Activated CD4-positive, alpha-beta T cell treated with anti-CD3 and anti-CD28 coated beads, Interleukin-2, amount 50 U/mL, for 48 hours (primary cell): Measurements from ENCODE around the gene FBXO44.

ENCODE experiments used
- DNase-seq, 2 experiments: peaks; one replicate each; pipeline ENCODE4 v3.0.0-alpha.2; 2020

Gene FBXO44

DNA sequence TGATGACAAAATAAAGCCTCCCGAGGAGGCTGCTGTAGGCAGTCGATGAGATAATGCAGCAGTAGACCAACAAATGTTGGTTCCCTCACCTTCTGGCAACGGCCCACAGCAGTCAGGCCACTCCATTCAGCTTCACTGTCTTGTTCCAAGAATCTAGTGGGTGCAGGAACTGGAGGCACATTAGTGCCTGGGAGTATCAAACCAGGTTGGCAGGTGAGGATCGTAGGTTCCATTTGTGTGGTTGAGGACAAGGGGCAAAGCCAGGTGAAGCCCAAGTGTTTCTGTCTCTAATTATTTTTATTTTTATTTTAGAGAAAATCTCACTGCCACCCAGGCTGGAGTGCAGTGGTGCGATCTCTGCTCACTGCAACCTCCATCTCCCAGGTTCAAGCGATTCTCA lies 13.7 kb upstream of the FBXO44 start:
- no peak for DNase-seq

DNA sequence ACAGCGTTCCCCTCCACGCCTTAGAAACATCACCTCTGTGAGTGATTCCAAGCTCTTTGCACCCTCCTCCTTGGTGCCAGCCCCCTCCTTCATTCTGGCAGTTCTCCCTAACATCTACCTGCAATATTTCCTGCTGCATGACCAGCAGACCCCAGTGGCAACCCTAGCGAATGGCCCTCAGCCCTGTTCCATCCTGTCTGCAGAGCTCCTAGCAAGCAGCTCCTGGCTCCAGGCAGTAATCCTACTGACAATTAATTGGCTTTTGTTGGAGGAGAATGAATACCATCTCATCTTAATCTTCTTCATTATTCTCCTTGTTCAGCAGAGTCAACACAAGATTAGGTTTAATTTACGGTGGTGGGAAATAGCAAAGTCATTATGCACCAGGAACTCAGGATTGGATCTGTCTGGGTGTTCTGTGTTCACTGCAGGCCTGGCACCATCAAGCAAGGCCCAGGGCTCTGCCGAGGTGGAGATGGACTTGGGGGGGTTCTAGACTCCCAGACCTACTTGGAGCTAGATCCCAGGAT lies 12.8 kb upstream of the FBXO44 start:
- DNase-seq = no peak

DNA sequence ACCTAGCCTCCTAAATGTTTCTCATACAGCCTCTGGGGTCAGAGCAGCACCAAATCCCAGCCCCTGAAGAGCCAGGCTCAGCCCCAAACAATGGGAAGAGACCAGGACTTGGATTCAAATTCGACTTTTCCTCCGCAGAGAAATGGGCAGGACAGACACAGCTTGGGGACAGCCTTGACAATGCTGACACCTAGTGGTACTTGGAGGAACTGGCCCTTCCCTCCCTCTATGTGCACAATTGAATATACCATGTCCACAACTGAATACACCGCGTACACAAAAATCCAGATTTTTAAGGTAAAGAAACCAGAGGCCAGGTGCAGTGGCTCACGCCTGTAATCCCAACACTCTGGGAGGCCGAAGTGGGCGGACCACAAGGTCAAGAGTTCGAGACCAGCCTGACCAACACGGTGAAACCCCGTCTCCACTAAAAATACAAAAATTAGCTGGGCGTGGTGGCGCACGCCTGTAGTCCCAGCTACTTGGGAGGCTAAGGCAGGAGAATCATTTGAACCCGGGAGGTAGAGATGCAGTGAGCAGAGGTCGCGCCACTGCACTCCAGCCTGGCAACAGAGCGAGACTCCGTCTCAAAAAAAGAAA lies 12.2 kb upstream of the FBXO44 start:
- DNase-seq = peak; percentile 72 to 79

DNA sequence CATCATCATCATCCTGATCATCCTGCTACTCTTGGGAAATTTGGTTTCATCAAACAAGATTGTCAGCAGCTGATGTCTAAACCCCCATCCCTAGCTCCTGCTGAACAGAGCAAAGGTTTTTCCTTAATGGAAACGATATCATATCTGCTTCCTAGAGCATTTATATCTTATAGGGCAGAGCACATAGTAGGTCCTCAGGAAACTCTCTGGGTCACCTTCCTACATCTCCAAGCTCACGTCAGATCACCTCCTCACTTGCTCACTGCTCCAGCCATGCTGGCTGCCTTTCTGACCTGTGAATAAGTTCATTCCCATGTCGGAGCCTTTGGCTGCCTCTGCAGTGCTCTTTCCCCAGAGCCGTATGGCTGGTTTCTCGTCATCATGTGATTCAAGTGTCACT lies 10.9 kb upstream of the FBXO44 start:
- DNase-seq = no peak

DNA sequence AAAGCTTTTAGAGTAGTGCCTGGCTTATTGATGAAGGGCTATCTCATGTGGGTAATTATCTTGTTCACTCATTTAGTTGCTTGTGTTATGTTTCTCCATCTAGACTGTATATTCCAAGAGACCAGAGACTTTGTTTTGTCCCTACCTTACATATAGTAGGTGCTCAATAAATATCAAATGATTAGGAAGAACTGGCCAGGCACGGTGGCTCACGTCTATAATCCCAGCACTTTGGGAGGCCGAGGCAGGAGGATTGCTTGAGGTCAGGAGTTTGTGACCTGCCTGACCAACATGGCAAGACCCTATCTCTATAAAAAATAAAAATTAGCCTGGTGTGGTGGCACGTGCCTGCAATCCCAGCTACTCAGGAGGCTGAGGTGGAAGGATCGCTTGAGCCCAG lies 9.4 kb upstream of the FBXO44 start:
- no peak for DNase-seq

DNA sequence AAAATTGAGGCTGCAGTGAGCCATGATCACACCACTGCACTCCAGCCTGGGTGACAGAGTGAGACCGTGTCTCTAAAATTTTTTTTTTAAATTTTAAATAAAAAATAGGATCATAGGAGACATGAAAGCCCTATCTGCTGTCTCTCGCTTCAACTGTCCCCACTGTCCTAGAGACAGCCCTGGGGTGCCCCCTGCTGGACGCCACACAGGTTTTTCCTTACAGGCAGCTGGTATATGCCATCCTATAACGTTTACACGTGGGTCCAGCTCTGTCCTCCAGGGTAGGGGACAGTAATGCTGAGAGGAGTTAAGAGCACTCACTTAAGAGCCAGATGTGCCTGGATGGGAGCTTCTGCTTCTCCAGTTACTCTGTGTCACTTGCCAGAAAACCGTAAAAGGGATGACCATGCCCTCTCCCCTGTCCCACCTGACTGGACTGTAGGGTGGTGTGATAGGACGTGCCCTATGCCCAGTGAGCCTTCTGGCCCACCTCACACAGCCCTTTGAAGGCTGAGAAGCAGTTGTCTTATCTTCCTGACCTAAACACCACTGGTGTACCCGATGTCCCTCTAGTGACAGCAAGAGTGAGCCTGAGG lies 8.9 kb upstream of the FBXO44 start:
- DNase-seq = peak; percentile 88 to 89

DNA sequence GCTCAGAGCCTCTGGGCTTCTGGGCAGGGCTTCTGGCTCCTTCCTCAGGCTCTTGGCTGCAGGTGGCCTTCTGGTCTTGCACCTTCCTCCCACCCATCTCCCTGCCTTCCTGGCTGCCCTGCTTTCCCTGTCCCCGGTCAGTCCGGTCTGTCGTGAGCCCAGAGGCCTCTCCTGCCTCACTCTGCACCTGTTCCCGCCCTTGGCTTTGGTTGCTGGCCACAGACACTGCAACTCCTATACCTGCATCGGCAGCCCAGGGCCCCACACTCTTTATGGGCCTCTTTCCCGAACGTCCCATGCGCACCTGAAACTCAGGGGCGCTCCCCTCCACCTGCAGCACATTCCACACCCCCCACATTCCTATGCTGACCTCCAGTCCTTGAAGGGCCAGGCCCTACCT lies 8.4 kb upstream of the FBXO44 start:
- no peak for DNase-seq

DNA sequence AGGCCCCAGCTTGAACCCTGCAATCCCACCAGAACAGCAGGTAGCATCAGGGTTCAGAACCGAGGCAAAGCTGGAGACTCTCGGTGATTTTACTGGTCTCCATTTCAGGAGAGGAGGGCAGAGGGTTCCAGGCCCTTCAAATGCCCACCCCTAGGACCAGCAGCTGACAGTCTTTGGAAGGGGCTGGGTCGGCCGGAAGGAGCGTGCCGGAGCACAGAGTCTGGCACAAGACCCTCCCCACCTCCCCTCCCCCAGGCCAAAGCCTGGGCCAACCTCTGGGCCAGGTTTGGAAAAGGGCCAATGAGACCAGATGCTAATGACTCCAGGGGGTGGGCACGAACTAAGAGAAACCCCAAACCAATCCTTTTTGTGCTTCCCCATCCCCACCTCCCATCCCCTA lies 7.3 kb upstream of the FBXO44 start:
- DNase-seq = no peak

DNA sequence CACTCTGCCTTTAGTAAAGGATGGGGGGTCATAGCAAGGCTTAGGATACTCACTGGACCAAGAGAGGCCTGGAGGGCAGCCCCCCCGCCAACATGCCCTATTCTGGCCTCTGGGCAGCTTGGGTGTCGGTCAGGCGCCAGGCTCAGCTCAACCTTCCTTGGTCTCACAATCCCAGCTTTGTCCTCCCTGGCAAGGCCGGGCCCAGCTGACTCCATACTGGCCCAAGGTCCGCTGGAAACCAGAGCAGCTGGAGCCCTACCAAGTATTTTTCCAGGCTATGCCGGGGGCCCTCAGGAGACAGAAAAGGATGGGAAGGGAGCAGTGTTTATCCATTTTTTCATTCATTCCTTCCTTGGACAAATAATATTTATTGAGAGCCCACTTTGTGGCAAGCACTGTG lies 6.6 kb upstream of the FBXO44 start:
- DNase-seq = no peak

DNA sequence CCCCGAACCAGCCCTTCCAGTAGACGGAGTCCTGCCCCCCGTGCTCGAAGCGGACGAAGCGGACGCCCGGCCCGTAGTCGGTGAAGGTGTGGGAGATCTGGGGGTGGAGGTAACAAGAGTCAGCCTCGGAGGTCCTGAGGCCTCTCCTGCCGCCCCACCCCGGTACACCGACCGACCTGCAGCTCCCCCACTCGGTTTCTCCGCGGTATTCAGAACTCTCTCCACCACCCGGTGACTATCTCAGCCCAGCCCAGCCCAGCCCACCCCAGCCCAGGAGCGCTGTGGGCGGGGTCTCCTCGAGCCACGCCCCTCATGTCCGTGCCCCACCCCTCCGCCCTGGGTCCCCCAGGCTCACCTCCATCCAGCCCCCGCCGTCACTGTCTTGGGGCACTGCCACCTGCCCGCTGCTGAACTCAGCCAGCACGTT lies 5.9 kb upstream of the FBXO44 start:
- peak; percentile 35 to 48 for DNase-seq

DNA sequence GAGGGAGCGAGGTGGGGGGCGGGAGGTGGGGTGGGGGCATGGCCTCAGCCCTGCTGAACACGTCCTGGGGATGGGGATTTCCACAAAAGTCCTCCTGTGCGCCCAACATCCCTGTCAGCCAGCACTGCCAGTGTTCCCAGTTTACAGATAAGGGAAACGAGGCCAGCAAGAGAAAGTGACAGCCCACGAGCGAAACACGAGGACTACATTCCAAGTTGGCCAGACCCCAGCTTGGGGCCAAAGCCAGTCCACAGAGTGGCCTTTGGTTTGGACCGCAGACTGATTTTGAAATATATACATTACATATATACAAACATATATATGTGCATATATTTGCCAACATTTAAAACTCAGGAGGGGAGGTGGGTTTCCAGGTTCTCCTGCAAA lies 5.4 kb upstream of the FBXO44 start:
- DNase-seq = no peak

DNA sequence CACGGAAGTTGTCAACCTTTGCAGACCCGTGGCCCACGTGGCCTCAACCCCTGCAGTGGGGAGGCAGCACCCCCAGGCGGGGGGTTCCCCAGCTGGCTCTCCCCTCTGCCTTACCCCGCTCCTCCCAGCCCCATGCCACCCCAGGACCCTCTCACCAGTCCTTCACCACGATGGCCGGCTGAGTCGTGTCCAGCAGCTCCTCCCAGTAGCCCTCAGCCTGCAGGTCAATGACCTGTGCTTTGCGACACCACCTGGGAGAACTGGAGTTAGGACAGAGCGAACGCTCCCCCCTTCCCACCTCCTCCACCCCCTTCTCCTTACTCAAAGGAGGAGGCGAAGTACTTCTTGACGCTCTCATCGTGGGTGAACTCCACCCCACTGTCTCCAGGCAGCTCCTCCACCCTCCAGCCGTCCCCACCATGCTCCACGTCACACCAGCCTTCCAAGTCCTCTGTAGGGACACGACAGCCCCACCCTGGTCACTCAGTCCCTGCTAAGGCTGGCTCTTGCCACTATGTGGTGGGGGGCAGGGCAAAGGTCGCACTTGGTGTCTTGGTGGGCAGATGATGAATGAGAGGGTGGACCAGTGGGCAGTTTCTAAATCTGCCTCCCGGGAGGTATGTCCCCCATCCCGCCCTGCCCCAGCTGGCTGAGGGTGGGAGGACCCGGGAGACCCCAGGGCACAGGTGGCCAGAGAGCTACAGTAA lies 4.9 kb upstream of the FBXO44 start:
- no peak for DNase-seq

DNA sequence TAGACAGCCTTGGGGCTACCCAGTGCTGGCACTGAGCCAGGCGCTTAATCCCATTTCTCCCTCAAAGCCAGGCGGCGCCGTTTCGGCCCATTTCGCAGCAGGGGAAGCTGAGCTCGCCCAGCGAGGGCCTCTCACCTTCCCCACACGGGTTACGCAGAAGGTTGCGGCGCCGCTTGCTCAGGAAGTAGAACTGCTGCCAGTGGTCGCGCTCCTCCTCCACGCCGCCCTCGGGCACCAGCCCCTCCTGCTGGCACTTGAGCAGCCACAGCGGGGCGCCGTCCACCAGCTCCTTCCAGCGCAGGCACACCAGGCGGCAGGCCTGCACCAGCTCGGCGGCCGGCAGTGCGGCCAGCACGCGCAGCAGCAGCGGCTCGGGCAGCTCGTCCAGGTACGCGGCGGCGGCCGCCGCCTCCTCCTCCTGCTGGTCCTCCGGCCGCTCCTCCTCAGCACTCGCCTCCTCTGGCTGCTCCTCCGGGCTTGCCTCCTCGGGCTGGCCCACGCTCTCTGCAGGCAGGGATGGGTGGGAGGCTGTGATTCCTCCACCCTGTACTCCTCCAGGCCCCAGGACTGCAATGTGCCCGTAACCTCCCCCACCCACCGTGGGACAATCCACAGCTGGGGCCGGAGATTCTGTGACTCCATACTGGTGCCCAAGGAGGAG lies 4.2 kb upstream of the FBXO44 start:
- DNase-seq = peak; percentile 83 to 86

DNA sequence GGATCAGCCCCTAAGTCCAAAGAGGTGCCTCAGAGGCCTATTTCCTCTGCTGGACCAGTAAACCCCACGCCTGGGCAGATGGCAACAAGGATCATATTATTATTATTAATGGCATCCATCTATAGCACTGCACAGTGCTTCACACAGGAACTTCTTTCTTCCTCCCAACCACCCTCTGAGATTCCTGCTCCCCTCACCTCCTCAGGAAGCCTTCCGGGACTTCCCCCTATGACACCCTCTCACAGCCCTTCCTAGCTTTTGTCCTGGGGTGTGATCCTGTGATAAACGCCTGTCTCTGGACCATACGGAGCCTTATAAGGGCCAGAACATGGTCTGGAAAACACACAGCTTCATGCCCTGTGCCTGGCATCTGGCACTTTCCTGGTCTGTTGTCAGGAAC lies 3.7 kb upstream of the FBXO44 start:
- no peak for DNase-seq

DNA sequence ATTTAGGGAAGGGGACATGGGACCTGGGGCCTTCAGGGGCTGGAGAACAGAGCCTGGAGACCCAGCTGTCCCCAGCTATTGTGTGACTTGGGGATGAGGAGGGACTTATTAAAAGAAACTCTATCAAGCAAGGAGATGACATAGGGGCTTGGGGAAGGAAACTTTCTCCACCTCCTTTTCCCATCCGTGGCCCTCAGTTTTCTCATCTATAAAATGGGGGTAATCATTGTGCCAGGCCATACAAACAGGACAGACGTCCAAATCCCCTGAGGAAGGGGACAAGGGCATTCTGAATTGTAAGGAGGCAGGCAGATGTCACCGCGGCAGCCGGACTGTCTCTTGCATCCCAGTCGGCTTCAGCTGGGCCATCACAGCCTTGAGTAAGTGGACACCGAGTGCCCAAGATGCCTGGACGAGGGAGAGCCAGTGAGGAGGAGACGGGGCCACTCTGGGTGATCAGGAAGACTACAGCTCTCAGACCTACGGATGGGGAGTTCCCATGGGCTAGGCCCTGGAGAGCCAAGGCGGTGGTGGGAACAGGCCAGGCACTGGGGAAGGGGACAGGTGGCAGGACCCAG lies 2.4 kb upstream of the FBXO44 start:
- DNase-seq = no peak

DNA sequence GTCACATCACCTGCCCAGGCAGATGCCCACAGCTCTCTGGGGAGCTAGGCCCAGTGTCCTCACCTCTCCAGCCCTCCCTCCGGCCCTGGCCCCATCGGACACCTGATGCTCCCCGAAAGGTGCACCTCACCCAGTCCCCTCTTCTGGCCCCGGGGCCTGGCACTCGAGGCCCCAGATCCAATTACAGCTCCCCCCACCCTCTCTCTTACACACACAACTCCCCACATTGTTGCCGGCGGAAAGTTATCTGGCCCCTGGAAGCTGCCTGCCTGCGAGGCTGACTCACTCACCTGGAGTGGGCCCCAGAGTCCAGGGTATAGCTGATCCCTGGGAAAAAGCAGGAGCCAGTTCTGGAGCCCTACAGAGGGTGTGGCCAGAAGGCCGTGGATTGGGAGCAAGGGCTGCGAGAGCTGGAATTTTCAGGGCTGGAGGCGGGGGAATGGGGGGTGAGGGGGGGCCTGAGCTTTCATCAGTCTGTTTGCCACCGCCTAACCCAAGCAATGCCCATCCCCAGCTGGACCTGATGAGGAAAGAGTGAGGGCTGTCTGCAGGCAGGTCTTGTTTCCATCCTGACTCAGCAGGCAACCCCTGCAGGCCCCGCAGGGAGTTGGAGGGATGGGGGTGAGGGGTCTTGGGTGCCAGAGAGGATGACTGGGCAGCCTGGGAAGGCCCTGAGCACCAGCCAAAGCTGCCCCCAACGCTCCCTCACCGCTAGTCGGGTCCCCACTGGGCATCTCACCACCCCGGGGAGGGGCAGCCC lies 1.4 kb upstream of the FBXO44 start:
- DNase-seq = no peak

DNA sequence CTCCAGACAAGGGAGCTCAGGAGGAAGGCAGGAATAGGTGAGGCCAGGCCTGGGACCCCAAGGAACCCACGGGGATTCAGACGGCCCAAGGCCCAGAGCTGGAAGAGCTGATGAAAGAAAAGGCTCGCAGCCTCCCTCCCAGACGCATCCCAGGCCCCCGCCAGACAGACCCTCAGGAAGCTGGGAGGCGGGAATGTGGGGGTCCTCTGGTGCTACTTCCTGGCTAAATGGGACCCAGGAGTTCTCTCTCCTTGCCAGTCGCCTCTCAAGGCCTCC lies 878 bp upstream of the FBXO44 start:
- no peak for DNase-seq

DNA sequence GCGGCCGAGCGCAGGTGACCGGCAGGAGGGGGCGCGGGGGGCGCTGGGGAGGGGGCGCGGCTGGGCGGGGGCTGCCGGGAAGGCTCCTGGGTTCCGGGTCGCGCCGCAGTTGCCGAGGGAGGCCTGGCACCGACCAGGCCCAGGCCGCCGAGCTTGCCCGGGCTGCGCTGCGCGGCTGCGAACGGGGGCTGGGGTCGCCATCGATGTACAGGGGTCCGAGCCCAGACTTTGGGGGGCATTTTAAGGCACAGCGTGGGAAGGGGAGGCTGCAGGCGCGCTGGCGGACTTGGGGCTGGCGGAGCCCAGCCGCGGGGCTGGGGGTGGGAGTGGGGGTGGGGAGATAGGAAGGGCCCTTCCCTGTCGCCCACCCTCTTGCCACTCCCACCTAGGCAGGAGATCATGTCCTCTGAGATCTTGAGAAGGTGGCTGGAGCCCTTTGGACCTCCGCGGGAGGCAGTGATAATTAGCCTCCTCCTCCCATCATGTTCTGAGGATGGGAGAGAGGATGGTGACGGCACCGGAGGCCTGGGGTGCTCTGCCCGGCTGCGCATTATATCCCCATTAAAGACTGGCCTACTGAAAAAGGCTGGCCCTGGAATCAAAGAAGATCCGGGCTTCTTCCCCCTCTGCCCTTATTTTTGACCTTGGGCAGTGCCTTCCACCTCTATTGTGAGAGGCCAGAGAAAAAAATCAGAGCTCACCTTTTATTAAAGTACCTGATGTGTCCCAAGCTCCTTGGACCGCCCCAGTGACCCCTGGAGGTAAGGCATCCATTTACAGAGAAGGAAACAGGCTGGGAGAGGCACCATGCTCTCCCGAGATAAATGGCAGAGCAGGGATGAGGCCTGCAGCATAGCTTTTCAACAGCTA lies 497 bp downstream of the FBXO44 start:
- no peak for DNase-seq

DNA sequence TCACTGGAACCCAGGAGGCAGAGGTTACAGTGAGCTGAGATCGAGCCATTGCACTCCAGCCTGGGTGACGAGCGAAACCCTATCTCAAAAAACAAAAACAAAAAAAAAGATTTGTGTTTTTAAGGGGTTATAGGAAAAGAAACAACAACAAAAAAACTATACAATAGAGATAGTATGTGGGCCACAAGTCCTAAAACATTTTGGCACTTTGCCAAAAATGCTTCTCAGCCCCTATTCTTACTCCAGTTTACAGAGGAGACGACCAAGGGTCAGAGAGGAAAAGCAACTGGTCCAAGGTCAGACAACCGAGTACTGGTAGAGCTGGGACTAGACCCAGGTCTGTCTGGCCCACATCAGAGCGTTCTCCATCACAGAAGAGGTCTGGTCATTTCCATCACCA lies 3.0 kb downstream of the FBXO44 start:
- DNase-seq = no peak

DNA sequence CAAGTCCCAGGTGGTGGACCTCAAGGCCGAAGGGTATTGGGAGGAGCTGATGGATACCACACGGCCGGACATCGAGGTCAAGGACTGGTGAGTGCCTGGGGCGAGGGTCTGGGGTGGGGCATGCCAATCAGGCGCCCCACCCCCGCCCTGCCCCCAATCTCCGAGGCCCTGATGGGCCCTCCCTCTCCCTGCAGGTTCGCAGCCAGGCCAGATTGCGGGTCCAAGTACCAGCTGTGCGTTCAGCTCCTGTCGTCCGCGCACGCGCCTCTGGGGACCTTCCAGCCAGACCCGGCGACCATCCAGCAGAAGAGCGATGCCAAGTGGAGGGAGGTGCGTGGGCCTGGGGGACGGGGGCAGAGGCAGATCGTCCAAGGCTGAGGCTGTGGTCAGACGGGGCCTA lies 3.9 kb downstream of the FBXO44 start:
- DNase-seq = no peak

DNA sequence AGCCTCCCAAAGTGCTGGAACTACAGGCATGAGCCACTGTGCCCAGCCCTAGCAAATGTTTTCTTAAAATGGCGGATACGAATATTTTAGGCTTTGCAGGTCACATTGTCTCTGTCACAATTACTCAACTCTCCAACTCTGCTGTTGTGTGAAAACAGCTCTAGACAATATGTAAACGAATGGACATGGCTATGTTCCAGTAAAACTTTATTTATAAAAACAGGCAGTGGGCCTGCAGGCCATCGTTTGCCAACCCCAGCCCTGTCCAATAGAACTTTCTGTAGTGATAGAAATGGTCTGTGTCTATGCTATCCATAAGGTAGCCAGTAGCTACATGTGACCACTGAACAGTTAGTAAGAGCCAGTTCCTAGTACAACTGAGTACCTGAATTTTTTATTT lies 5.1 kb downstream of the FBXO44 start:
- no peak for DNase-seq

DNA sequence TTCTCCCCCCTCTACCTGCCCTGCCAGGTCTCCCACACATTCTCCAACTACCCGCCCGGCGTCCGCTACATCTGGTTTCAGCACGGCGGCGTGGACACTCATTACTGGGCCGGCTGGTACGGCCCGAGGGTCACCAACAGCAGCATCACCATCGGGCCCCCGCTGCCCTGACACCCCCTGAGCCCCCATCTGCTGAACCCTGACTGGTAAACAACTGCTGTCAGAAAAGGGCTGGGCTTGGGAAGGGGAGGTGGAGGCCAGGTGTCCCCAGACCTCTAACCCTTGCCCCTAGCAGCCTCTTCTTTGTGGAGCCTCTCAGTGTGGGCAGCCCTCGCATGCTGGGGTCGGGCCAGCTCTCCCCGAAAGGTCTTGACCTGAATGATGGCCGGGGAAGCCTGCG lies 6.4 kb downstream of the FBXO44 start:
- no peak for DNase-seq
